ENCODE measurements around the gene SCN11A. TPM values are rescaled to one million over a fixed set of nuclear protein-coding genes. Genes with fewer than 3 reads are reported as not detected.

The SCN11A gene
- total and polyA plus RNA-seq, 9 of the 15 experiments (the other 6 are each of a cell fraction or from before 2014, with no cell fraction given): 0.01 to 0.05 (median 0.04) TPM; not detected in 6

DNA sequence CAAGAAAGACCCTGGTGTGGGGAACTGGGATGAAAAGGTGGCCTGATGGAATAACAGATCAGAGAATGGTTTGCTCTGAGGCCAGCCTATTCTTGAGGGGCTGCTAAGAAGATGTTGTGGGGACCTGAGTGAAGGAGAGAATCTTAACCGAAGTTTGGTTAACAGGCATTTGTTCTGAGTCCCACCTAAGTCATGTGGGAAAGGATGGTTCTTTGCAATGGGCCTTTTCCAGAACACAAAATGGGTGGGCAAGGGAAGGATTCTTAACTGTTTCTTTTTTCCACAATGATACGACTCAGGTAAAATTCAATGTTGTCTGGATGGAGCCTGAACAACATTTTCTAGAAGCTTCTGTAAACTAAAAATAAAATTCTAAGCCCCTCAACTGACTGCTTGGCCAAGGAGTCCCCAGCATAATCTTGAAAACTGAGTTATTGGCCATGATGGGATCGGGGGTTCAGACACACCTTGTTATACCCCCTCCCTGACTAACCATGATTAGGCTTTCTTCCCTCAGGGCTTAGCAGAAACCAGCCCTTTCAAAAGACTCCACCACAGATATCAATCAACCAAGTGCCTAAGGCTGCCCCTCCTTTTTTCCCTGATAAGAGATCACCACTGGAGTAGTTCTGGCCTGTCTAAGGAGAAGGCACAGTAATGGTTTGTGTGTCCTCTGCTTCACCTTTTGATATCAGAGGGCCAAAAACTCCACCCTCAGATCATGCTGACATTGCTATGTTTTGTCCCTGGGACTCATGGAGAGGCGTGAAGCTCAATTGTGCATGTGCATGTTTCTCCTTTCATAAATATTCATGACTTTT lies 30.1 kb downstream of the SCN11A start (continued):
- TF ChIP-seq, protein P1, sequence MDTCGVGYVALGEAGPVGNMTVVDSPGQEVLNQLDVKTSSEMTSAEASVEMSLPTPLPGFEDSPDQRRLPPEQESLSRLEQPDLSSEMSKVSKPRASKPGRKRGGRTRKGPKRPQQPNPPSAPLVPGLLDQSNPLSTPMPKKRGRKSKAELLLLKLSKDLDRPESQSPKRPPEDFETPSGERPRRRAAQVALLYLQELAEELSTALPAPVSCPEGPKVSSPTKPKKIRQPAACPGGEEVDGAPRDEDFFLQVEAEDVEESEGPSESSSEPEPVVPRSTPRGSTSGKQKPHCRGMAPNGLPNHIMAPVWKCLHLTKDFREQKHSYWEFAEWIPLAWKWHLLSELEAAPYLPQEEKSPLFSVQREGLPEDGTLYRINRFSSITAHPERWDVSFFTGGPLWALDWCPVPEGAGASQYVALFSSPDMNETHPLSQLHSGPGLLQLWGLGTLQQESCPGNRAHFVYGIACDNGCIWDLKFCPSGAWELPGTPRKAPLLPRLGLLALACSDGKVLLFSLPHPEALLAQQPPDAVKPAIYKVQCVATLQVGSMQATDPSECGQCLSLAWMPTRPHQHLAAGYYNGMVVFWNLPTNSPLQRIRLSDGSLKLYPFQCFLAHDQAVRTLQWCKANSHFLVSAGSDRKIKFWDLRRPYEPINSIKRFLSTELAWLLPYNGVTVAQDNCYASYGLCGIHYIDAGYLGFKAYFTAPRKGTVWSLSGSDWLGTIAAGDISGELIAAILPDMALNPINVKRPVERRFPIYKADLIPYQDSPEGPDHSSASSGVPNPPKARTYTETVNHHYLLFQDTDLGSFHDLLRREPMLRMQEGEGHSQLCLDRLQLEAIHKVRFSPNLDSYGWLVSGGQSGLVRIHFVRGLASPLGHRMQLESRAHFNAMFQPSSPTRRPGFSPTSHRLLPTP (IDR thresholded peaks at IDR 0.05; ENCODE audit: borderline replicate concordance, extremely low read depth, insufficient read length): no peak
- TF ChIP-seq SAP30 (IDR thresholded peaks at IDR 0.05; ENCODE audit: borderline replicate concordance, insufficient read depth, low read depth, low read length, poor library complexity, severe bottlenecking) (no peak), U2AF2 (optimal IDR thresholded peaks at IDR 0.05; ENCODE audit: low read depth, low read length) (no peak), CTBP1 (IDR thresholded peaks at IDR 0.05; ENCODE audit: borderline replicate concordance) (peak; percentile 74; the same call in 1 of the 2 replicates), NFYB (IDR thresholded peaks at IDR 0.05; ENCODE audit: extremely low read depth, insufficient read length) (no peak), CHD2 (IDR thresholded peaks at IDR 0.05; ENCODE audit: low read depth, low read length) (no peak), ZNF212 (CRISPR knock-in tag; IDR thresholded peaks at IDR 0.05) (no peak), FOXK2 (conservative IDR thresholded peaks at IDR 0.05 in 1 of 2, IDR thresholded peaks at IDR 0.05 in 1 of 2; ENCODE audit: low read depth in 2 of 2) (peak in 1 of 2 experiments; percentile 30; a peak in 1 of 4 replicates), GATA2 (CRISPR knock-in tag; IDR thresholded peaks at IDR 0.05) (0 out of 2 replicates have a peak, but pooled peaks have one; percentile 37), JUNB (CRISPR knock-in tag; conservative IDR thresholded peaks at IDR 0.05) (no peak), ARID2 (IDR thresholded peaks at IDR 0.05) (no peak), ZBED1 (IDR thresholded peaks at IDR 0.05) (no peak), ILK (tag; IDR thresholded peaks at IDR 0.05; ENCODE audit: borderline replicate concordance, low read depth) (no peak), ZNF239 (CRISPR knock-in tag; IDR thresholded peaks at IDR 0.05) (no peak), PHB2 (IDR thresholded peaks at IDR 0.05; ENCODE audit: low read depth) (no peak)
- TF ChIP-seq, protein P2, sequence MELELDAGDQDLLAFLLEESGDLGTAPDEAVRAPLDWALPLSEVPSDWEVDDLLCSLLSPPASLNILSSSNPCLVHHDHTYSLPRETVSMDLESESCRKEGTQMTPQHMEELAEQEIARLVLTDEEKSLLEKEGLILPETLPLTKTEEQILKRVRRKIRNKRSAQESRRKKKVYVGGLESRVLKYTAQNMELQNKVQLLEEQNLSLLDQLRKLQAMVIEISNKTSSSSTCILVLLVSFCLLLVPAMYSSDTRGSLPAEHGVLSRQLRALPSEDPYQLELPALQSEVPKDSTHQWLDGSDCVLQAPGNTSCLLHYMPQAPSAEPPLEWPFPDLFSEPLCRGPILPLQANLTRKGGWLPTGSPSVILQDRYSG (tag; conservative IDR thresholded peaks at IDR 0.05; ENCODE audit: low read depth): no peak
- TF ChIP-seq, protein P3, sequence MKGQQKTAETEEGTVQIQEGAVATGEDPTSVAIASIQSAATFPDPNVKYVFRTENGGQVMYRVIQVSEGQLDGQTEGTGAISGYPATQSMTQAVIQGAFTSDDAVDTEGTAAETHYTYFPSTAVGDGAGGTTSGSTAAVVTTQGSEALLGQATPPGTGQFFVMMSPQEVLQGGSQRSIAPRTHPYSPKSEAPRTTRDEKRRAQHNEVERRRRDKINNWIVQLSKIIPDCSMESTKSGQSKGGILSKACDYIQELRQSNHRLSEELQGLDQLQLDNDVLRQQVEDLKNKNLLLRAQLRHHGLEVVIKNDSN (CRISPR knock-in tag; IDR thresholded peaks at IDR 0.05): no peak
- TF ChIP-seq, protein P4, sequence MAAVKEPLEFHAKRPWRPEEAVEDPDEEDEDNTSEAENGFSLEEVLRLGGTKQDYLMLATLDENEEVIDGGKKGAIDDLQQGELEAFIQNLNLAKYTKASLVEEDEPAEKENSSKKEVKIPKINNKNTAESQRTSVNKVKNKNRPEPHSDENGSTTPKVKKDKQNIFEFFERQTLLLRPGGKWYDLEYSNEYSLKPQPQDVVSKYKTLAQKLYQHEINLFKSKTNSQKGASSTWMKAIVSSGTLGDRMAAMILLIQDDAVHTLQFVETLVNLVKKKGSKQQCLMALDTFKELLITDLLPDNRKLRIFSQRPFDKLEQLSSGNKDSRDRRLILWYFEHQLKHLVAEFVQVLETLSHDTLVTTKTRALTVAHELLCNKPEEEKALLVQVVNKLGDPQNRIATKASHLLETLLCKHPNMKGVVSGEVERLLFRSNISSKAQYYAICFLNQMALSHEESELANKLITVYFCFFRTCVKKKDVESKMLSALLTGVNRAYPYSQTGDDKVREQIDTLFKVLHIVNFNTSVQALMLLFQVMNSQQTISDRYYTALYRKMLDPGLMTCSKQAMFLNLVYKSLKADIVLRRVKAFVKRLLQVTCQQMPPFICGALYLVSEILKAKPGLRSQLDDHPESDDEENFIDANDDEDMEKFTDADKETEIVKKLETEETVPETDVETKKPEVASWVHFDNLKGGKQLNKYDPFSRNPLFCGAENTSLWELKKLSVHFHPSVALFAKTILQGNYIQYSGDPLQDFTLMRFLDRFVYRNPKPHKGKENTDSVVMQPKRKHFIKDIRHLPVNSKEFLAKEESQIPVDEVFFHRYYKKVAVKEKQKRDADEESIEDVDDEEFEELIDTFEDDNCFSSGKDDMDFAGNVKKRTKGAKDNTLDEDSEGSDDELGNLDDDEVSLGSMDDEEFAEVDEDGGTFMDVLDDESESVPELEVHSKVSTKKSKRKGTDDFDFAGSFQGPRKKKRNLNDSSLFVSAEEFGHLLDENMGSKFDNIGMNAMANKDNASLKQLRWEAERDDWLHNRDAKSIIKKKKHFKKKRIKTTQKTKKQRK (IDR thresholded peaks at IDR 0.05; ENCODE audit: borderline replicate concordance, low read depth, low read length): no peak
